K562 (cell line): ENCODE data around the gene GALNT15. TPM values are rescaled to one million over a fixed set of nuclear protein-coding genes. Genes with fewer than 3 reads are reported as not detected.
A peak's percentile ranks its signal among the peaks of the same experiment; 100 is the strongest.

Source experiments
- AFF4 ChIP-seq: sonication (generic); formaldehyde crosslinking; IDR thresholded peaks from 2 replicates; pipeline ENCODE4 v1.8.0; 2023; ENCODE audit warnings: mild to moderate bottlenecking, missing genetic modification reagents
- CTBP1 ChIP-seq: fragments of 450-650 bp; IDR thresholded peaks from 2 replicates; pipeline ENCODE4 v1.6.1; 2016; ENCODE audit warnings: borderline replicate concordance
- HINFP ChIP-seq: fragments of 450-650 bp; conservative IDR thresholded peaks from 2 replicates; pipeline ENCODE4 v1.6.1; 2016; ENCODE audit warnings: missing genetic modification characterization, low read depth, mild to moderate bottlenecking, control low read depth, missing compliant biosample characterization
- MCM2 ChIP-seq: fragments of 450-650 bp; IDR thresholded peaks from 2 replicates; pipeline ENCODE4 v1.6.1; 2017; ENCODE audit warnings: low read depth, mild to moderate bottlenecking
- NFIX ChIP-seq: fragments of 250-450 bp; sonication (Bioruptor Pico); IDR thresholded peaks from 2 replicates; pipeline ENCODE4 v1.4.0; 2020; ENCODE audit warnings: low read depth, mild to moderate bottlenecking, moderate library complexity
- NFYB ChIP-seq: IDR thresholded peaks from 2 replicates; pipeline ENCODE4 v1.6.1; 2011; ENCODE audit warnings: mild to moderate bottlenecking, moderate library complexity; ENCODE audit not compliant: insufficient read length; ENCODE audit errors: extremely low read depth
- PTRF ChIP-seq: fragments of 450-650 bp; IDR thresholded peaks from 2 replicates; pipeline ENCODE4 v1.6.1; 2016; ENCODE audit warnings: mild to moderate bottlenecking, missing genetic modification characterization, missing compliant biosample characterization
- SMARCC2 ChIP-seq: fragments of 450-650 bp; IDR thresholded peaks from 2 replicates; pipeline ENCODE4 v1.6.1; 2017; ENCODE audit warnings: antibody characterized with exemption, moderate library complexity, mild to moderate bottlenecking, low read depth
- TCF7 ChIP-seq: sonication (generic); IDR thresholded peaks from 2 replicates; pipeline ENCODE4 v1.6.1; 2016; ENCODE audit warnings: antibody characterized with exemption, borderline replicate concordance
- ZBTB43 ChIP-seq: sonication (generic); formaldehyde crosslinking; IDR thresholded peaks from 2 replicates; pipeline ENCODE4 v1.8.0; 2023; ENCODE audit warnings: mild to moderate bottlenecking, missing genetic modification reagents
- ZNF277 ChIP-seq: fragments of 250-450 bp; sonication (Bioruptor Pico); IDR thresholded peaks from 2 replicates; pipeline ENCODE4 v1.8.0; 2022; ENCODE audit warnings: inconsistent platforms, mild to moderate bottlenecking, moderate library complexity, borderline replicate concordance
- ZNF395 ChIP-seq: fragments of 200-800 bp; sonication (Bioruptor generic); IDR thresholded peaks from 2 replicates; pipeline ENCODE4 v1.6.1; 2017; ENCODE audit warnings: missing genetic modification characterization, missing compliant biosample characterization
- ZNF449 ChIP-seq: fragments of 250-450 bp; sonication (Bioruptor Pico); IDR thresholded peaks from 2 replicates; pipeline ENCODE4 v1.8.0; 2022; ENCODE audit warnings: moderate library complexity, mild to moderate bottlenecking, inconsistent platforms
- ZNF583 ChIP-seq: fragments of 250-450 bp; sonication (Bioruptor Pico); IDR thresholded peaks from 2 replicates; pipeline ENCODE4 v1.4.0; 2020
- polyA plus RNA-seq, 8 experiments: library from polyadenylated mRNA; depleted of rRNA in 4 of 8; stranded (reverse) in 5 of 8; unstranded in 3 of 8; fragments of >200 nt; fragmentation: Nextera tagmentation in 2 of 8; fragmentation: Illumina TruSeq in 1 of 8; extraction: Ambion mirVana in 2 of 8; extraction: Trizol in 1 of 8; gene quantifications; 2 replicates each; pipeline versions ENCODE4 v1.2.1 to v1.2.3, GENCODE V29; 2011 to 2014; ENCODE audit warnings: inconsistent platforms in 1 of 8, missing spikeins in 1 of 8
- total RNA-seq, 7 experiments: library from RNA; depleted of rRNA in 6 of 7; stranded (reverse); fragments of >200 nt in 6 of 7; fragmentation: Illumina TruSeq in 2 of 7; extraction: Trizol in 2 of 7; gene quantifications; 2 replicates each; pipeline versions ENCODE4 v1.2.1 to v1.2.3, GENCODE V29; 2011 to 2021; ENCODE audit warnings: low replicate concordance in 1 of 7

The GALNT15 gene
- total and polyA plus RNA-seq, 9 of the 15 experiments (the other 6 are each of a cell fraction or from before 2014, with no cell fraction given): not detected

GRCh38 chr3:16264708-16265454, 90.4 kb downstream of the GALNT15 start, which contains the start of the genes DPH3 and OXNAD1 (continued):
- TF ChIP-seq HINFP (no peak), CTBP1 (peak; percentile 79; the same call in 1 of the 2 replicates), ZNF449 (no peak), NFIX (CRISPR knock-in tag) (no peak), TCF7 (no peak), ZNF277 (CRISPR knock-in tag) (no peak), ZBTB43 (CRISPR knock-in tag) (no peak), ZNF583 (CRISPR knock-in tag) (peak; percentile 81), PTRF (tag) (no peak), NFYB (peak; percentile 82), ZNF395 (CRISPR knock-in tag) (peak; percentile 99), SMARCC2 (no peak), MCM2 (no peak), AFF4 (CRISPR knock-in tag) (no peak; the same call in none of the 2 replicates)
